ENCODE data around the gene FAM184A.

FAM184A gene

DNA sequence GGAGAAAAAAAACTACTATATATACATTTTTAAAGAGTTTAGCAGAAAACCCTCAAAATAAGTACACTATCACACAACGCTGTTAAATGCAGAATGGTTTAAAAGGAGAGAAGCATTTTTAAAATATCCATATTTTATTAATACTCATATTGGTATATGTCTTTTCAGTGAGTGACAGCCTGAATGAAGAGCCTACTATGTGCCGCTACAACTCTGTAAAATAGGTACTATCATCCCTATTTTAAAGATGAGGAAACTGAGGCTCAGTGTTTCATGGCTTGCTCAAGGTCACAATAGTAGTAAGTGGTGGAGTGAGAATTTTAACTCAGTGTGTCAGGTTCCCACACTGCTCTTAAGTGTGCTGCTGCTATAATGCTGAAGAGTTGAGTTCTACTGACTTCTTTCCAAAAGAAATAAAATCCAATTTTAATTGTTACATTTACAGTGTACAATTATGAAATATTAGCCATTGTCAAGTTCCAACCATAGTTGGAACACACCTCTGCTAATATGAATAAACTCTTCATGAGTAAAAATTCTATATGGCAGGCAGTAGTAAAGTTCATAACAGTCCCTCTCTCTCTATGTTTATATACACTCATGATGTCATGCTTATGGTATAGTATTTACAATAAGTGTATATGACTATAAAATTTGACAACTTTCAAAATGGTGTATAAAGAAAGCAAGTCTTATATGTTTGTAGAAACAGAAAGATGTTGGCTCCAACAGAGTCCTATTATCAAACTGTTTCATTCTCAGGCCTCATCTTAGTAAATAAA lies 3.1 kb downstream of the FAM184A start:
- H3K9me3 ChIP-seq (ENCODE audit: control insufficient read depth, insufficient read depth, low read depth, low read length): no peaks in the 10 kb centered on the region
- H3K9ac ChIP-seq (ENCODE audit: low read length): no peak overlapping the region
- no peak overlapping the region for H3K27ac ChIP-seq (ENCODE audit: low read depth, low read length)
- no peaks in the 10 kb centered on the region for H3K4me1 ChIP-seq (ENCODE audit: control insufficient read depth, insufficient read depth, low read length)
- H3K27me3 ChIP-seq (ENCODE audit: control insufficient read depth, insufficient read depth, low read length): peaks cover 39% of the 10 kb centered on the region
- H3K4me3 ChIP-seq (ENCODE audit: low read depth, low read length): no peak overlapping the region
- H3K36me3 ChIP-seq (ENCODE audit: control insufficient read depth, insufficient read depth, low read length): no peaks in the 10 kb centered on the region

GRCh38 chr6:119073307-119074051 lies 5.0 kb downstream of the FAM184A start:
- H3K4me3 ChIP-seq (ENCODE audit: low read depth, low read length): no peak overlapping the region
- no peaks in the 10 kb centered on the region for H3K9me3 ChIP-seq (ENCODE audit: control insufficient read depth, insufficient read depth, low read depth, low read length)
- peaks cover 23% of the 10 kb centered on the region for H3K27me3 ChIP-seq (ENCODE audit: control insufficient read depth, insufficient read depth, low read length)
- no peaks in the 10 kb centered on the region for H3K36me3 ChIP-seq (ENCODE audit: control insufficient read depth, insufficient read depth, low read length)
- no peak overlapping the region for H3K27ac ChIP-seq (ENCODE audit: low read depth, low read length)
- H3K4me1 ChIP-seq (ENCODE audit: control insufficient read depth, insufficient read depth, low read length): no peaks in the 10 kb centered on the region
- H3K9ac ChIP-seq (ENCODE audit: low read length): no peak overlapping the region

GRCh38 chr6:119071576-119071975 lies 6.9 kb downstream of the FAM184A start:
- Histone ChIP-seq H3K4me1 (ENCODE audit: control insufficient read depth, insufficient read depth, low read length) (peaks cover 5% of the 10 kb centered on the region; the same call in 1 of the 2 replicates), H3K9ac (ENCODE audit: low read length) (no peak overlapping the region), H3K36me3 (ENCODE audit: control insufficient read depth, insufficient read depth, low read length) (no peaks in the 10 kb centered on the region), H3K27me3 (ENCODE audit: control insufficient read depth, insufficient read depth, low read length) (peaks cover 4% of the 10 kb centered on the region; the same call in 1 of the 2 replicates), H3K9me3 (ENCODE audit: control insufficient read depth, insufficient read depth, low read depth, low read length) (no peaks in the 10 kb centered on the region), H3K4me3 (ENCODE audit: low read depth, low read length) (no peak overlapping the region), H3K27ac (ENCODE audit: low read depth, low read length) (no peak overlapping the region)

- no peaks in the 10 kb centered on the region for H3K27me3 ChIP-seq (ENCODE audit: control insufficient read depth, insufficient read depth, low read length)
- H3K9me3 ChIP-seq (ENCODE audit: control insufficient read depth, insufficient read depth, low read depth, low read length): no peaks in the 10 kb centered on the region
- H3K36me3 ChIP-seq (ENCODE audit: control insufficient read depth, insufficient read depth, low read length): no peaks in the 10 kb centered on the region
- H3K27ac ChIP-seq (ENCODE audit: low read depth, low read length): no peak overlapping the region
- H3K4me3 ChIP-seq (ENCODE audit: low read depth, low read length): no peak overlapping the region
- H3K4me1 ChIP-seq (ENCODE audit: control insufficient read depth, insufficient read depth, low read length): peaks cover 5% of the 10 kb centered on the region; the same call in 1 of the 2 replicates
- no peak overlapping the region for H3K9ac ChIP-seq (ENCODE audit: low read length)
Observed at GRCh38 chr6:119067091-119067490, 11.4 kb downstream of the FAM184A start.

GRCh38 chr6:119066517-119066916 lies 11.9 kb downstream of the FAM184A start:
- Histone ChIP-seq H3K4me1 (ENCODE audit: control insufficient read depth, insufficient read depth, low read length) (peaks cover 5% of the 10 kb centered on the region; the same call in 1 of the 2 replicates), H3K27me3 (ENCODE audit: control insufficient read depth, insufficient read depth, low read length) (no peaks in the 10 kb centered on the region), H3K27ac (ENCODE audit: low read depth, low read length) (no peak overlapping the region), H3K36me3 (ENCODE audit: control insufficient read depth, insufficient read depth, low read length) (no peaks in the 10 kb centered on the region), H3K4me3 (ENCODE audit: low read depth, low read length) (no peak overlapping the region), H3K9me3 (ENCODE audit: control insufficient read depth, insufficient read depth, low read depth, low read length) (no peaks in the 10 kb centered on the region), H3K9ac (ENCODE audit: low read length) (no peak overlapping the region)

GRCh38 chr6:119065955-119066354 lies 12.5 kb downstream of the FAM184A start:
- Histone ChIP-seq H3K9me3 (ENCODE audit: control insufficient read depth, insufficient read depth, low read depth, low read length) (no peaks in the 10 kb centered on the region), H3K4me1 (ENCODE audit: control insufficient read depth, insufficient read depth, low read length) (peaks cover 5% of the 10 kb centered on the region), H3K27ac (ENCODE audit: low read depth, low read length) (no peak overlapping the region), H3K9ac (ENCODE audit: low read length) (no peak overlapping the region), H3K4me3 (ENCODE audit: low read depth, low read length) (no peak overlapping the region), H3K27me3 (ENCODE audit: control insufficient read depth, insufficient read depth, low read length) (no peaks in the 10 kb centered on the region), H3K36me3 (ENCODE audit: control insufficient read depth, insufficient read depth, low read length) (no peaks in the 10 kb centered on the region)

- H3K9me3 ChIP-seq (ENCODE audit: control insufficient read depth, insufficient read depth, low read depth, low read length): no peaks in the 10 kb centered on the region
- H3K27ac ChIP-seq (ENCODE audit: low read depth, low read length): no peak overlapping the region
- no peaks in the 10 kb centered on the region for H3K36me3 ChIP-seq (ENCODE audit: control insufficient read depth, insufficient read depth, low read length)
- H3K4me3 ChIP-seq (ENCODE audit: low read depth, low read length): no peak overlapping the region
- H3K27me3 ChIP-seq (ENCODE audit: control insufficient read depth, insufficient read depth, low read length): no peaks in the 10 kb centered on the region
- no peak overlapping the region for H3K9ac ChIP-seq (ENCODE audit: low read length)
- H3K4me1 ChIP-seq (ENCODE audit: control insufficient read depth, insufficient read depth, low read length): peaks cover 11% of the 10 kb centered on the region
Observed at GRCh38 chr6:119065382-119065781, 13.1 kb downstream of the FAM184A start.

DNA sequence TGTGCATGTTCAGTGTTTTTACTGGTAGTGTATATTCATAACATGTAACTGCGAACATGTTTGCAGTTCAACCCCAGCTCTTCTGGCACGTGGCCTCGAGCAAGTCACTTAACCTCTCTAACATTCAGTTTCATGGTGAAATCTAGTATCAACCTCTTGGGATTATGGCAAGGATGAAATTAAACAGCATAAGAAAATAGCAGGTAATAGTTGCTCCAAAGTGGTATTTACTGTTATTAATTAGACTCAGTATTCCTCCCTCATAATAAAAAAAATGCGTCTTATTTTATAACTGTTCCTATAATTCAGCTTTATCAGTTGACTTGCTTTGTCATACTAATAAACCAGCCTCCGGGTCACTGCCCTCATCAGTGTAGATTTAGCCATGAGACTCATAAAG lies 15.0 kb downstream of the FAM184A start:
- Histone ChIP-seq H3K27me3 (ENCODE audit: control insufficient read depth, insufficient read depth, low read length) (no peaks in the 10 kb centered on the region), H3K27ac (ENCODE audit: low read depth, low read length) (no peak overlapping the region), H3K9ac (ENCODE audit: low read length) (no peak overlapping the region), H3K36me3 (ENCODE audit: control insufficient read depth, insufficient read depth, low read length) (no peaks in the 10 kb centered on the region), H3K4me3 (ENCODE audit: low read depth, low read length) (no peak overlapping the region), H3K9me3 (ENCODE audit: control insufficient read depth, insufficient read depth, low read depth, low read length) (no peaks in the 10 kb centered on the region), H3K4me1 (ENCODE audit: control insufficient read depth, insufficient read depth, low read length) (peaks cover 14% of the 10 kb centered on the region)

DNA sequence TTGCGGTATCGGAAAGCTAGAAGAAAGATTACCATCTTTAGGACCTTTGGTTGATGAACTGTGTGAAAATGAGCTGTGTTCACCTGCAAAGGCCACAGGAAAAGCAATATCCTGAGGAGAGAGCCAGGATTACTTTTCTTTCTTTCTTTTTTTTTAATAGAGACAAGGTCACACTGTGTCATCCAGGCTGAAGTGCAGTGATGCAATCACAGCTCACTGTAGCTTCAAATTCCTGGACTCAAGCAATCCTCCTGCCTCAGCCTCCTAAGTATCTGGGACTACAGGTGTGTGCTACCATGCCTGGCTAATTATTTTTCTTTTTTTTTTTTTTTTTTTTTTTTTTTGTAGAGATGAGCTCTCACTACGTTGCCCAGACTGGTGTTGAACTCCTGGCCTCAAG lies 17.2 kb downstream of the FAM184A start:
- H3K27ac ChIP-seq (ENCODE audit: low read depth, low read length): no peak overlapping the region
- H3K4me1 ChIP-seq (ENCODE audit: control insufficient read depth, insufficient read depth, low read length): peaks cover 9% of the 10 kb centered on the region; the same call in 1 of the 2 replicates
- no peaks in the 10 kb centered on the region for H3K9me3 ChIP-seq (ENCODE audit: control insufficient read depth, insufficient read depth, low read depth, low read length)
- H3K27me3 ChIP-seq (ENCODE audit: control insufficient read depth, insufficient read depth, low read length): no peaks in the 10 kb centered on the region
- no peaks in the 10 kb centered on the region for H3K36me3 ChIP-seq (ENCODE audit: control insufficient read depth, insufficient read depth, low read length)
- no peak overlapping the region for H3K4me3 ChIP-seq (ENCODE audit: low read depth, low read length)
- H3K9ac ChIP-seq (ENCODE audit: low read length): no peak overlapping the region

GRCh38 chr6:119060255-119060907 lies 18.1 kb downstream of the FAM184A start:
- Histone ChIP-seq H3K9ac (ENCODE audit: low read length) (no peak overlapping the region), H3K9me3 (ENCODE audit: control insufficient read depth, insufficient read depth, low read depth, low read length) (peaks cover 4% of the 10 kb centered on the region; the same call in 1 of the 2 replicates), H3K27ac (ENCODE audit: low read depth, low read length) (no peak overlapping the region), H3K27me3 (ENCODE audit: control insufficient read depth, insufficient read depth, low read length) (no peaks in the 10 kb centered on the region), H3K4me3 (ENCODE audit: low read depth, low read length) (no peak overlapping the region), H3K36me3 (ENCODE audit: control insufficient read depth, insufficient read depth, low read length) (no peaks in the 10 kb centered on the region), H3K4me1 (ENCODE audit: control insufficient read depth, insufficient read depth, low read length) (peaks cover 9% of the 10 kb centered on the region; the same call in 1 of the 2 replicates)

- Histone ChIP-seq H3K9me3 (ENCODE audit: control insufficient read depth, insufficient read depth, low read depth, low read length) (peaks cover 13% of the 10 kb centered on the region; the same call in 1 of the 2 replicates), H3K4me3 (ENCODE audit: low read depth, low read length) (no peak overlapping the region), H3K4me1 (ENCODE audit: control insufficient read depth, insufficient read depth, low read length) (peaks cover 21% of the 10 kb centered on the region), H3K36me3 (ENCODE audit: control insufficient read depth, insufficient read depth, low read length) (no peaks in the 10 kb centered on the region), H3K27ac (ENCODE audit: low read depth, low read length) (no peak overlapping the region), H3K27me3 (ENCODE audit: control insufficient read depth, insufficient read depth, low read length) (no peaks in the 10 kb centered on the region), H3K9ac (ENCODE audit: low read length) (no peak overlapping the region)
Observed at GRCh38 chr6:119055069-119055468, 23.4 kb downstream of the FAM184A start.

All from HUES6 (cell line).